ENCODE data around the gene OLA1.
A peak's percentile ranks its signal among the peaks of the same experiment; 100 is the strongest.

The OLA1 gene

DNA sequence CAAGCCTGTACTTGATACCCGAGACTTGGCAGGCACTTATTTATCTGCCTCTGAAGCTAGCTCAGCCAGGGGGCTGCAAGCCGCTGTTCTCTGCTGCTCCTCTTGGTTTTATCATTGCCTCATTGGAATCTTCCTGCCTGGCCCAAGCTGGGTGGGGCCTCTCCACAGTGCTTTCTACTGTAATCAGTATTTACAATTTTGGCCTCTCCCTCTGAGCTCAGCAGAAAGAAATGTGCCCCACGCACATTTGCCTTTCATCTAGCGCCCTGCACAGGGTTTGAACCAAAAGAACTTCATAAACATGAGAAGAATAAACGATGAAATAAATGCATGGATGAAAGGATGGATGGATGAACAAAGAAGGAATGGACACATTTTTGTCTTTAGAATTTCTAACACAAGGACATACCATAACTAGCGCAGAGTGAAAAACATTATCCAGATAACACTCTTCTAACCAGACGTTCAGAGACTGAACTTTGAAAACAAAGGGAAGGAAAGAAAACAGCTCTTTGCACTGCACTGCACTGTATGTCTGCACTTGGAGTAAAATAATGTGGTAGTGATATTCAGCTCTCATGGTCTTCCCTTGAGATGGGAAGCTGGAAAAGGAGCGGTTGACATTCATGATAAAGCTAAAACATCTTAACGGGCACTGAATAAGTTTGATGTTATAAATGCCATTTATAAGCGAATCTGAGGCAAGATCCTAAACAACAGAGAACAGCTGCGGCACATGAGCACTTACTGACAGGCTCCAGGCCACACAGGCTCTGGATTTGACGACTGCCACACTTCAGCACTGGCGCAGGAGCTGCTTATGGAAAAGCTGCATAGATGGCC lies 196.4 kb downstream of the OLA1 start:
- no peaks in the 10 kb centered on the region for H3K9me3 ChIP-seq (ENCODE audit: insufficient read depth, low read length)
- TF ChIP-seq SUZ12 (IDR thresholded peaks at IDR 0.05; ENCODE audit: extremely low read depth, insufficient read depth, insufficient read length) (no peak), ZNF274 (IDR thresholded peaks at IDR 0.05; ENCODE audit: low read depth, low read length) (no peak), YY1 (IDR thresholded peaks at IDR 0.05; ENCODE audit: insufficient read depth, insufficient read length) (no peak)
- H3K9ac ChIP-seq (ENCODE audit: insufficient read length, low read depth) = no peak overlapping the region
- H3K36me3 ChIP-seq (ENCODE audit: insufficient read depth, insufficient read length, low read length) = no peaks in the 10 kb centered on the region
- H3K27me3 ChIP-seq (ENCODE audit: insufficient read depth, insufficient read length) = no peaks in the 10 kb centered on the region
- H3K4me1 ChIP-seq (ENCODE audit: insufficient read depth, insufficient read length) = peaks cover 2% of the 10 kb centered on the region
- H3K4me3 ChIP-seq (ENCODE audit: insufficient read length, low read depth) = no peak overlapping the region
- DNase-seq (ENCODE audit: low read depth, low spot score) = peak; percentile 51

DNA sequence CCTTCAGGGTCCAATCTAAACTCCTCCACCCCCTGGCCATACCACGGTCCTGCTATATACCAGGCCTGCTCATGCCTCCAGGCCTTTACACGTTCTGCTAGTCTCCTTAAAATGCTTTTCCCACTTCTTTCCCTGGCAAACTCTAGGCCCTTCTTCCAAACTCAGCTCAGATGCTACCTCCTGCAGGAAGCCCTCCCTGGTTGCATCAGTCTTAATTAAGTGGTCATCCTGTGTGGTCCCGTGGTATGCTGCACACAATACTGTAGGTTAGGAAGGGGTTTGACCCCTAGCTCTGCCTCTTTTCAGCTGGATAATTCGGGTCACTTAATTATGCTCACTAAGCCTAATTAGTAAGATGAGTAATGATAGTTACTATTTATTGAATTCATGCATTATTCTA lies 197.3 kb downstream of the OLA1 start:
- no peak overlapping the region for H3K4me3 ChIP-seq (ENCODE audit: insufficient read length, low read depth)
- no peak for TF ChIP-seq ZNF274 (IDR thresholded peaks at IDR 0.05; ENCODE audit: low read depth, low read length)
- no peak for TF ChIP-seq YY1 (IDR thresholded peaks at IDR 0.05; ENCODE audit: insufficient read depth, insufficient read length)
- TF ChIP-seq SUZ12 (IDR thresholded peaks at IDR 0.05; ENCODE audit: extremely low read depth, insufficient read depth, insufficient read length) = no peak
- no peak for DNase-seq (ENCODE audit: low read depth, low spot score)
- H3K36me3 ChIP-seq (ENCODE audit: insufficient read depth, insufficient read length, low read length) = no peaks in the 10 kb centered on the region
- no peaks in the 10 kb centered on the region for H3K27me3 ChIP-seq (ENCODE audit: insufficient read depth, insufficient read length)
- H3K9ac ChIP-seq (ENCODE audit: insufficient read length, low read depth) = no peak overlapping the region
- H3K4me1 ChIP-seq (ENCODE audit: insufficient read depth, insufficient read length) = peaks cover 2% of the 10 kb centered on the region
- H3K9me3 ChIP-seq (ENCODE audit: insufficient read depth, low read length) = 0 out of 2 replicates have a peak, but pooled peaks cover 2% of the 10 kb centered on the region

- no peak overlapping the region for H3K9ac ChIP-seq (ENCODE audit: insufficient read length, low read depth)
- TF ChIP-seq SUZ12 (IDR thresholded peaks at IDR 0.05; ENCODE audit: extremely low read depth, insufficient read depth, insufficient read length) (no peak), YY1 (IDR thresholded peaks at IDR 0.05; ENCODE audit: insufficient read depth, insufficient read length) (no peak), ZNF274 (IDR thresholded peaks at IDR 0.05; ENCODE audit: low read depth, low read length) (no peak)
- no peak for DNase-seq (ENCODE audit: low read depth, low spot score)
- H3K36me3 ChIP-seq (ENCODE audit: insufficient read depth, insufficient read length, low read length) = no peaks in the 10 kb centered on the region
- peaks cover 2% of the 10 kb centered on the region for H3K4me1 ChIP-seq (ENCODE audit: insufficient read depth, insufficient read length)
- H3K9me3 ChIP-seq (ENCODE audit: insufficient read depth, low read length) = 0 out of 2 replicates have a peak, but pooled peaks cover 5% of the 10 kb centered on the region
- no peak overlapping the region for H3K4me3 ChIP-seq (ENCODE audit: insufficient read length, low read depth)
- no peaks in the 10 kb centered on the region for H3K27me3 ChIP-seq (ENCODE audit: insufficient read depth, insufficient read length)
These were observed 198.4 kb downstream of the OLA1 start for GRCh38 chr2:174049895-174050294.

DNA sequence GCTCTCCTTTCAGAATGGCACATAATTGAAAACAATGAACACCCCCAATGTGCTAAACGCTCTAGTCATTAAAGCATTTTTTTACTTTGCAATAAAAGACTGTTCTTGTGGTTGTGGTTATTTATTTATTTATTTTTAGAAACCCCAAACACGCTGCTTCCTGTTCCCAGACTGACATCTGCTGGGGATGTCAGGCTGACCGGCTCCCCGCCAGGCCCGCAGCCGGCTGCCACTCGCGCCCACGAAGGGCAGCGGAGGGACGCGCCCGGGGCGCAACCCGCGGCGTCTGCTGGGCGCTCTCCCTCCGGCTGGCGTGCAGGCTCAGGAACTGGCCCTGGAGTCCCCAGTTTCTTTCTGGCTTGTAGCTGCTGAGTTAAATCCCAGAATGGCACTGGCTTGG lies 200.1 kb downstream of the OLA1 start:
- no peak overlapping the region for H3K9ac ChIP-seq (ENCODE audit: insufficient read length, low read depth)
- H3K4me1 ChIP-seq (ENCODE audit: insufficient read depth, insufficient read length) = peaks cover 4% of the 10 kb centered on the region
- TF ChIP-seq YY1 (IDR thresholded peaks at IDR 0.05; ENCODE audit: insufficient read depth, insufficient read length) (no peak), ZNF274 (IDR thresholded peaks at IDR 0.05; ENCODE audit: low read depth, low read length) (no peak), SUZ12 (IDR thresholded peaks at IDR 0.05; ENCODE audit: extremely low read depth, insufficient read depth, insufficient read length) (no peak)
- 0 out of 2 replicates have a peak, but pooled peaks cover 5% of the 10 kb centered on the region for H3K9me3 ChIP-seq (ENCODE audit: insufficient read depth, low read length)
- no peaks in the 10 kb centered on the region for H3K27me3 ChIP-seq (ENCODE audit: insufficient read depth, insufficient read length)
- no peak for DNase-seq (ENCODE audit: low read depth, low spot score)
- no peak overlapping the region for H3K4me3 ChIP-seq (ENCODE audit: insufficient read length, low read depth)
- H3K36me3 ChIP-seq (ENCODE audit: insufficient read depth, insufficient read length, low read length) = no peaks in the 10 kb centered on the region

GRCh38 chr2:174047746-174048145 lies 200.6 kb downstream of the OLA1 start:
- 0 out of 2 replicates have a peak, but pooled peaks cover 5% of the 10 kb centered on the region for H3K9me3 ChIP-seq (ENCODE audit: insufficient read depth, low read length)
- no peak overlapping the region for H3K4me3 ChIP-seq (ENCODE audit: insufficient read length, low read depth)
- H3K4me1 ChIP-seq (ENCODE audit: insufficient read depth, insufficient read length) = peaks cover 7% of the 10 kb centered on the region
- H3K9ac ChIP-seq (ENCODE audit: insufficient read length, low read depth) = no peak overlapping the region
- no peaks in the 10 kb centered on the region for H3K36me3 ChIP-seq (ENCODE audit: insufficient read depth, insufficient read length, low read length)
- no peak for TF ChIP-seq ZNF274 (IDR thresholded peaks at IDR 0.05; ENCODE audit: low read depth, low read length)
- no peak for TF ChIP-seq SUZ12 (IDR thresholded peaks at IDR 0.05; ENCODE audit: extremely low read depth, insufficient read depth, insufficient read length)
- no peak for TF ChIP-seq YY1 (IDR thresholded peaks at IDR 0.05; ENCODE audit: insufficient read depth, insufficient read length)
- no peaks in the 10 kb centered on the region for H3K27me3 ChIP-seq (ENCODE audit: insufficient read depth, insufficient read length)
- DNase-seq (ENCODE audit: low read depth, low spot score) = no peak

DNA sequence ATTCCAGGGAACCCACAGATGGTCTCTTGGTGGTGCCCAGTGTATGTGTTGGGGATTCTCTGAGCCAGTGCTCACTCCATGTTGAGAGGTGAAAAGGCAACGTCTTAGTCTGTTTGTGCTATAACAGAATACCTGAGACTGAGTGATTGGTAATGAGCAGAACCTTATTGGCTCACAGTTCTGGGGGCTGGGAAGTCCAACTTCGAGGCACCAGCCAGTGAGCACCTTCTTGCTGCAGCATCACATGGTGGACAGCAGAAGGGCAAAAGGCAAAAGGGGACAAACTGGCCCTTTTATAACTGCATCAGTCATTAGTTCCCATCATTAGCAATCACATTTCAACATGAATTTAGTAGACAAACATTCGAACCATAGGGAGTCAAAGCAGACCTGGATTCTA lies 202.2 kb downstream of the OLA1 start:
- H3K4me3 ChIP-seq (ENCODE audit: insufficient read length, low read depth) = no peak overlapping the region
- TF ChIP-seq SUZ12 (IDR thresholded peaks at IDR 0.05; ENCODE audit: extremely low read depth, insufficient read depth, insufficient read length) (no peak), ZNF274 (IDR thresholded peaks at IDR 0.05; ENCODE audit: low read depth, low read length) (no peak), YY1 (IDR thresholded peaks at IDR 0.05; ENCODE audit: insufficient read depth, insufficient read length) (no peak)
- peaks cover 7% of the 10 kb centered on the region for H3K4me1 ChIP-seq (ENCODE audit: insufficient read depth, insufficient read length)
- 0 out of 2 replicates have a peak, but pooled peaks cover 5% of the 10 kb centered on the region for H3K9me3 ChIP-seq (ENCODE audit: insufficient read depth, low read length)
- H3K27me3 ChIP-seq (ENCODE audit: insufficient read depth, insufficient read length) = no peaks in the 10 kb centered on the region
- no peak for DNase-seq (ENCODE audit: low read depth, low spot score)
- no peak overlapping the region for H3K9ac ChIP-seq (ENCODE audit: insufficient read length, low read depth)
- H3K36me3 ChIP-seq (ENCODE audit: insufficient read depth, insufficient read length, low read length) = no peaks in the 10 kb centered on the region

GRCh38 chr2:174044556-174044955 lies 203.8 kb downstream of the OLA1 start:
- Histone ChIP-seq H3K9me3 (ENCODE audit: insufficient read depth, low read length) (0 out of 2 replicates have a peak, but pooled peaks cover 5% of the 10 kb centered on the region), H3K4me1 (ENCODE audit: insufficient read depth, insufficient read length) (peaks cover 8% of the 10 kb centered on the region), H3K9ac (ENCODE audit: insufficient read length, low read depth) (no peak overlapping the region), H3K36me3 (ENCODE audit: insufficient read depth, insufficient read length, low read length) (no peaks in the 10 kb centered on the region), H3K27me3 (ENCODE audit: insufficient read depth, insufficient read length) (no peaks in the 10 kb centered on the region), H3K4me3 (ENCODE audit: insufficient read length, low read depth) (no peak overlapping the region)
- TF ChIP-seq YY1 (IDR thresholded peaks at IDR 0.05; ENCODE audit: insufficient read depth, insufficient read length) = no peak
- no peak for TF ChIP-seq SUZ12 (IDR thresholded peaks at IDR 0.05; ENCODE audit: extremely low read depth, insufficient read depth, insufficient read length)
- no peak for TF ChIP-seq ZNF274 (IDR thresholded peaks at IDR 0.05; ENCODE audit: low read depth, low read length)
- no peak for DNase-seq (ENCODE audit: low read depth, low spot score)
